Measurements from ENCODE around the gene STPG2. TPM values are rescaled to one million over a fixed set of nuclear protein-coding genes. Genes with fewer than 3 reads are reported as not detected.

The STPG2 gene
- total RNA-seq, 1 donor = under 0.01 TPM

GRCh38 chr4:97953171-97953941 is 189.9 kb downstream of the STPG2 start:
- H3K4me2 ChIP-seq (ENCODE audit: insufficient read depth, low read length) = no peak overlapping the region
- H3K27me3 ChIP-seq (ENCODE audit: insufficient read depth, low read length) = no peaks in the 10 kb centered on the region
- no peak overlapping the region for H2AFZ ChIP-seq (ENCODE audit: low read length)
- H3K4me1 ChIP-seq (ENCODE audit: insufficient read depth, low read length) = no peaks in the 10 kb centered on the region
- H4K20me1 ChIP-seq (ENCODE audit: insufficient read depth, low read length) = no peaks in the 10 kb centered on the region
- no peak overlapping the region for H3K4me3 ChIP-seq (ENCODE audit: insufficient read depth, low read length)
- H3K79me2 ChIP-seq (ENCODE audit: insufficient read depth, low read length) = no peaks in the 10 kb centered on the region
- no peak for DNase-seq (ENCODE audit: insufficient read length, low spot score, missing footprints)
- no peak for TF ChIP-seq CTCF (IDR thresholded peaks at IDR 0.05; ENCODE audit: extremely low read depth, low read depth, low read length)
- no peak overlapping the region for H3K27ac ChIP-seq (ENCODE audit: low read depth, low read length)
- H3K9me3 ChIP-seq (ENCODE audit: low read depth, low read length) = no peaks in the 10 kb centered on the region
- no peaks in the 10 kb centered on the region for H3K36me3 ChIP-seq (ENCODE audit: insufficient read depth, low read length)

- Histone ChIP-seq H3K27ac (ENCODE audit: low read depth, low read length) (no peak overlapping the region), H3K4me1 (ENCODE audit: insufficient read depth, low read length) (no peaks in the 10 kb centered on the region), H3K4me3 (ENCODE audit: insufficient read depth, low read length) (no peak overlapping the region), H3K27me3 (ENCODE audit: insufficient read depth, low read length) (no peaks in the 10 kb centered on the region), H3K4me2 (ENCODE audit: insufficient read depth, low read length) (no peak overlapping the region), H2AFZ (ENCODE audit: low read length) (no peak overlapping the region), H4K20me1 (ENCODE audit: insufficient read depth, low read length) (no peaks in the 10 kb centered on the region), H3K79me2 (ENCODE audit: insufficient read depth, low read length) (no peaks in the 10 kb centered on the region), H3K36me3 (ENCODE audit: insufficient read depth, low read length) (no peaks in the 10 kb centered on the region), H3K9me3 (ENCODE audit: low read depth, low read length) (no peaks in the 10 kb centered on the region)
- no peak for TF ChIP-seq CTCF (IDR thresholded peaks at IDR 0.05; ENCODE audit: extremely low read depth, low read depth, low read length)
- no peak for DNase-seq (ENCODE audit: insufficient read length, low spot score, missing footprints)
These were observed 190.5 kb downstream of the STPG2 start for GRCh38 chr4:97952763-97953162.

GRCh38 chr4:97950836-97951235 is 192.4 kb downstream of the STPG2 start:
- no peak for DNase-seq (ENCODE audit: insufficient read length, low spot score, missing footprints)
- Histone ChIP-seq H2AFZ (ENCODE audit: low read length) (no peak overlapping the region), H3K4me2 (ENCODE audit: insufficient read depth, low read length) (no peak overlapping the region), H3K79me2 (ENCODE audit: insufficient read depth, low read length) (no peaks in the 10 kb centered on the region), H3K27me3 (ENCODE audit: insufficient read depth, low read length) (no peaks in the 10 kb centered on the region), H3K27ac (ENCODE audit: low read depth, low read length) (no peak overlapping the region), H3K36me3 (ENCODE audit: insufficient read depth, low read length) (no peaks in the 10 kb centered on the region), H3K4me1 (ENCODE audit: insufficient read depth, low read length) (no peaks in the 10 kb centered on the region), H3K4me3 (ENCODE audit: insufficient read depth, low read length) (no peak overlapping the region), H4K20me1 (ENCODE audit: insufficient read depth, low read length) (no peaks in the 10 kb centered on the region), H3K9me3 (ENCODE audit: low read depth, low read length) (no peaks in the 10 kb centered on the region)
- no peak for TF ChIP-seq CTCF (IDR thresholded peaks at IDR 0.05; ENCODE audit: extremely low read depth, low read depth, low read length)

- Histone ChIP-seq H3K36me3 (ENCODE audit: insufficient read depth, low read length) (no peaks in the 10 kb centered on the region), H2AFZ (ENCODE audit: low read length) (no peak overlapping the region), H3K4me2 (ENCODE audit: insufficient read depth, low read length) (no peak overlapping the region), H4K20me1 (ENCODE audit: insufficient read depth, low read length) (no peaks in the 10 kb centered on the region), H3K9me3 (ENCODE audit: low read depth, low read length) (no peaks in the 10 kb centered on the region), H3K79me2 (ENCODE audit: insufficient read depth, low read length) (no peaks in the 10 kb centered on the region), H3K4me1 (ENCODE audit: insufficient read depth, low read length) (no peaks in the 10 kb centered on the region), H3K4me3 (ENCODE audit: insufficient read depth, low read length) (no peak overlapping the region), H3K27ac (ENCODE audit: low read depth, low read length) (no peak overlapping the region), H3K27me3 (ENCODE audit: insufficient read depth, low read length) (no peaks in the 10 kb centered on the region)
- no peak for DNase-seq (ENCODE audit: insufficient read length, low spot score, missing footprints)
- no peak for TF ChIP-seq CTCF (IDR thresholded peaks at IDR 0.05; ENCODE audit: extremely low read depth, low read depth, low read length)
These were observed 200.3 kb downstream of the STPG2 start for GRCh38 chr4:97942951-97943350.

Measured in osteoblast (primary cell).